ENCODE measurements around the gene MSANTD4. TPM values are rescaled to one million over a fixed set of nuclear protein-coding genes. Genes with fewer than 3 reads are reported as not detected.

Gene MSANTD4
- total RNA-seq, 1 experiment from 2014 or later, result 17.5 TPM

DNA sequence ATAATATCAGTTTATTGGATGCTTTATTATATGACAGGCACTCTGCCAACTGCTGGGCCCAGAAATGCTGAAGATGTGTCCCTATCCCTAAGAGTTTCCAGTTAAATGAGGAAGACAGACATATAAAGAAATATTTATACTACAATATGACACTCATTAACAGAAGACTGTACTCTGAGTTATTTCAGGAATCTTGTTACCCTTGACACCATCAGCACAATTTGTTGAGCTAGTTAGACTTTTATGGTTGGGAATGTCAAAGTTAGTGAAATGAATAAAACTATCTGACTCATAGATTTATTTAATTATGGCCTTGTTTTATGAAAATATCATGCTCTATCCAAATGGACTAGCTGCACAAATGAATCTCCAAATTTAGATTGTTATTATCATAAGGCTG, 25.6 kb upstream of the MSANTD4 start:
- no peaks in the 10 kb centered on the region for H3K79me1 ChIP-seq (ENCODE audit: insufficient read depth, low read depth, low read length, poor library complexity, severe bottlenecking)
- no peak overlapping the region for H3K4ac ChIP-seq (ENCODE audit: low read depth, low read length)
- no peak overlapping the region for H2AFZ ChIP-seq (ENCODE audit: low read length)
- H2BK15ac ChIP-seq (ENCODE audit: low read depth, low read length), result no peak overlapping the region
- no peak overlapping the region for H4K91ac ChIP-seq (ENCODE audit: insufficient read length, low read depth, low read length)
- H4K8ac ChIP-seq (replicated peaks; ENCODE audit: insufficient read length, low read depth, low read length), result no peak overlapping the region
- H3K79me2 ChIP-seq (ENCODE audit: insufficient read depth, low read length), result no peaks in the 10 kb centered on the region
- H3K27me3 ChIP-seq (ENCODE audit: insufficient read depth, low read length), result no peaks in the 10 kb centered on the region
- H3K4me1 ChIP-seq (ENCODE audit: insufficient read depth, low read length), result no peaks in the 10 kb centered on the region
- H3K9me3 ChIP-seq (ENCODE audit: control insufficient read depth, low read depth, low read length), result no peaks in the 10 kb centered on the region
- no peak overlapping the region for H3K4me2 ChIP-seq (ENCODE audit: insufficient read depth, insufficient read length, low read length)
- H2BK120ac ChIP-seq (ENCODE audit: low read depth, low read length, poor library complexity, severe bottlenecking), result no peak overlapping the region
- H2BK20ac ChIP-seq (ENCODE audit: low read depth, low read length, poor library complexity, severe bottlenecking), result no peak overlapping the region
- H3K18ac ChIP-seq (ENCODE audit: insufficient read length, low read depth, low read length), result no peak overlapping the region
- no peaks in the 10 kb centered on the region for H3K23me2 ChIP-seq (ENCODE audit: insufficient read length, low read depth, low read length, poor library complexity, severe bottlenecking)
- no peak overlapping the region for H3K14ac ChIP-seq (ENCODE audit: insufficient read depth, low read length)
- Mint-ChIP-seq H3K4me1 (peaks cover 2 to 3% of the 10 kb centered on the region in 2 experiments; a peak in 2 of 4 replicates), H3K27me3 (ENCODE audit: low read depth) (no peaks in the 10 kb centered on the region), H3K27ac (no peak overlapping the region), H3K36me3 (ENCODE audit: insufficient read depth in 1 of 3, low read depth in 3 of 3) (no peaks in the 10 kb centered on the region), H3K9me3 (no peaks in the 10 kb centered on the region), H3K4me3 (no peak overlapping the region)
- no peak overlapping the region for H3K56ac ChIP-seq (ENCODE audit: insufficient read length, low read depth, low read length)
- no peak overlapping the region for H3K23ac ChIP-seq (ENCODE audit: insufficient read length, low read depth, low read length)
- DNase-seq, result no peak
- H3T11ph ChIP-seq (ENCODE audit: low read length), result no peak overlapping the region
- no peak overlapping the region for H2BK12ac ChIP-seq (ENCODE audit: insufficient read length, low read depth, low read length)
- H4K5ac ChIP-seq (ENCODE audit: insufficient read length, low read depth, low read length), result no peak overlapping the region
- no peak overlapping the region for H3K27ac ChIP-seq (ENCODE audit: insufficient read length, low read depth, low read length)
- no peak overlapping the region for H2BK5ac ChIP-seq (ENCODE audit: insufficient read length, low read length)
- H4K20me1 ChIP-seq (ENCODE audit: control insufficient read depth, insufficient read depth, insufficient read length), result no peaks in the 10 kb centered on the region
- TF ChIP-seq, protein P1, sequence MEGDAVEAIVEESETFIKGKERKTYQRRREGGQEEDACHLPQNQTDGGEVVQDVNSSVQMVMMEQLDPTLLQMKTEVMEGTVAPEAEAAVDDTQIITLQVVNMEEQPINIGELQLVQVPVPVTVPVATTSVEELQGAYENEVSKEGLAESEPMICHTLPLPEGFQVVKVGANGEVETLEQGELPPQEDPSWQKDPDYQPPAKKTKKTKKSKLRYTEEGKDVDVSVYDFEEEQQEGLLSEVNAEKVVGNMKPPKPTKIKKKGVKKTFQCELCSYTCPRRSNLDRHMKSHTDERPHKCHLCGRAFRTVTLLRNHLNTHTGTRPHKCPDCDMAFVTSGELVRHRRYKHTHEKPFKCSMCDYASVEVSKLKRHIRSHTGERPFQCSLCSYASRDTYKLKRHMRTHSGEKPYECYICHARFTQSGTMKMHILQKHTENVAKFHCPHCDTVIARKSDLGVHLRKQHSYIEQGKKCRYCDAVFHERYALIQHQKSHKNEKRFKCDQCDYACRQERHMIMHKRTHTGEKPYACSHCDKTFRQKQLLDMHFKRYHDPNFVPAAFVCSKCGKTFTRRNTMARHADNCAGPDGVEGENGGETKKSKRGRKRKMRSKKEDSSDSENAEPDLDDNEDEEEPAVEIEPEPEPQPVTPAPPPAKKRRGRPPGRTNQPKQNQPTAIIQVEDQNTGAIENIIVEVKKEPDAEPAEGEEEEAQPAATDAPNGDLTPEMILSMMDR (conservative IDR thresholded peaks at IDR 0.05), result no peak
- H2AK5ac ChIP-seq (ENCODE audit: insufficient read length, low read length), result no peak overlapping the region
- no peak overlapping the region for H3K9ac ChIP-seq (ENCODE audit: extremely low read depth, insufficient read length, low read length)

Measured in H9 (cell line).